ENCODE measurements around the gene PPP1R3G. TPM values are rescaled to one million over a fixed set of nuclear protein-coding genes. Genes with fewer than 3 reads are reported as not detected.
"Not testable (repeated sequence)": the region's sequence is repeated elsewhere in the genome, so short reads cannot be mapped to it uniquely, and the experiment has no call there.

Gene PPP1R3G
- total and polyA plus RNA-seq, 4 donors: 2.2 to 3.3 (median 3.0) TPM

DNA sequence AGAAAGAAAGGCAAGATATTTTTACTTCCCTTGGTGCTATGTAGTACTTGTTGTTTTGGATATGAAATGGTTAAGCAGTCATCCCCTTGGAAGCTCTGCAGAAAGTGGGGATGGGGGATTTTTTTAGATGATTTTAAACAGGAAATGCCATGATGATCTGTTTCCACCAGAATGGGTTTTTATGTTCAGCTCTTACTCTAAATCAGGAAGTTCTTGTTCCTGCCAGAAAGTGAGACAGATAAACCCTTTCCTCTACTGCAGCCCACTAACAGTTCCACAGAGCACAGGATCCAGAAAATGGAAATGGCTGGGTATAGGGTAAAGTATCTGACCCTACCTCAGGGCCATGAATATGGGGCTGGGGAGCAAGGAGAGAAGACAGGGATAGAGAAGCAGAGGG lies 32.1 kb upstream of the PPP1R3G start:
- H3K27me3 ChIP-seq (ENCODE audit: control insufficient read depth, insufficient read depth, low read length): no peaks in the 10 kb centered on the region
- peaks cover 19% of the 10 kb centered on the region for H3K9me3 ChIP-seq (ENCODE audit: control insufficient read depth, insufficient read depth, low read length)
- no peaks in the 10 kb centered on the region for H3K36me3 ChIP-seq (ENCODE audit: control insufficient read depth, insufficient read depth, low read length)
- no peaks in the 10 kb centered on the region for H3K4me1 ChIP-seq (ENCODE audit: control insufficient read depth, insufficient read depth, low read length)
- no peak overlapping the region for H3K4me3 ChIP-seq (ENCODE audit: low read depth, low read length)
- no peak for DNase-seq (ENCODE audit: low read depth in 4 of 6, low spot score in 6 of 6)
- H3K27ac ChIP-seq (ENCODE audit: low read depth, low read length): no peak overlapping the region

DNA sequence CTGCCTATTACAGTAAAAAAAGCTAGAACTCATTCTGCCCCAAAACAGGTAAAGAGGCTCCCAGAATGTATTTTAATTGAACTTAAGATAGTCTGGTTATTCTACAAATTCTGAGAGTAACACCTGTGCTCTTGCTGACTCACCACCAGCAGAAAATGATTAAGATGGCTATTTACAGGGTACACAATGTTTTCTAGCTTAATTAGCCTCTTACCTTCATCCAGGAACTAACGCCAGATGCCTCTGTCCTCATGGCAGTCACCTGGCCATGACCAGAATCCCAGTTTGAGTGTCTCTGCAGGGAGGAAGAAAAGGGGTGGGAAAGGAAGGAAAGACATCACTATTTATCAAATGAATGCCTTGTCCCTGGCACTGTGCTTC lies 31.3 kb upstream of the PPP1R3G start:
- no peak for DNase-seq (ENCODE audit: low read depth in 4 of 6, low spot score in 6 of 6)
- Histone ChIP-seq H3K9me3 (ENCODE audit: control insufficient read depth, insufficient read depth, low read length) (peaks cover 14% of the 10 kb centered on the region), H3K4me3 (ENCODE audit: low read depth, low read length) (no peak overlapping the region), H3K27me3 (ENCODE audit: control insufficient read depth, insufficient read depth, low read length) (no peaks in the 10 kb centered on the region), H3K36me3 (ENCODE audit: control insufficient read depth, insufficient read depth, low read length) (no peaks in the 10 kb centered on the region), H3K4me1 (ENCODE audit: control insufficient read depth, insufficient read depth, low read length) (no peaks in the 10 kb centered on the region), H3K27ac (ENCODE audit: low read depth, low read length) (no peak overlapping the region)
- no CpG with 5 or more reads among the region's 1 CpG for WGBS (ENCODE audit: insufficient coverage)

DNA sequence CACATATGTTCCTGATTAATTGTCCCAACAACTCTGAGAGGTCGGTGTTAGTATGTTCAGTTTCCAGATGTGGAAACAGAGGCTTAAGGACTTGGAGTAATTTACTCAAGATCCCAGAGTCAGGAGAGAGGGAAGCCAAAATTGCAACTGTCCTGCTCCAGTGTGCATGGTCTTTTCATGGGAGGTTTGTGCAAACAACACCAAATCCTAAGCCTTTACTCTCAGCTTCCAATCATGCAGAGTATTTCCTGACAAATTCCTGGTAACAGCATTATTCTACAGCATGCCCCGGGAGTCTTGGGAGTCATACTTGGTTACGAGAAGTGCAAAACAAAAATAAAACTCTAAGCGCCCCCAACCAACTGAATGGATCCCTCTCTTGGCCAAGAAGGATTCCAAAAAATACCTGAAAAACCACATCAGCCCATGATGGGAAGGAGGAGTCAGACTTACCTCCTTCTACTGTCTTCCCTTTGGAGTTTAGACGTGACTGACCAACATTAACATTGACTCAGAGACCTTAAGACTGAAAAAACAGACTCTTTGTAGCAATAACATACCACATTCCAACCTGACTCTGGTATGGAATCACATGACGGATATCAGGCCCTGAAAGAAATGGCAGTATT lies 30.8 kb upstream of the PPP1R3G start:
- Histone ChIP-seq H3K4me1 (ENCODE audit: control insufficient read depth, insufficient read depth, low read length) (no peaks in the 10 kb centered on the region), H3K4me3 (ENCODE audit: low read depth, low read length) (no peak overlapping the region), H3K27me3 (ENCODE audit: control insufficient read depth, insufficient read depth, low read length) (no peaks in the 10 kb centered on the region), H3K9me3 (ENCODE audit: control insufficient read depth, insufficient read depth, low read length) (peaks cover 14% of the 10 kb centered on the region), H3K36me3 (ENCODE audit: control insufficient read depth, insufficient read depth, low read length) (no peaks in the 10 kb centered on the region), H3K27ac (ENCODE audit: low read depth, low read length) (no peak overlapping the region)
- DNase-seq (ENCODE audit: low read depth in 4 of 6, low spot score in 6 of 6): no peak
- 72% methylated on average over 2 of the region's 6 CpGs for WGBS (ENCODE audit: insufficient coverage)

DNA sequence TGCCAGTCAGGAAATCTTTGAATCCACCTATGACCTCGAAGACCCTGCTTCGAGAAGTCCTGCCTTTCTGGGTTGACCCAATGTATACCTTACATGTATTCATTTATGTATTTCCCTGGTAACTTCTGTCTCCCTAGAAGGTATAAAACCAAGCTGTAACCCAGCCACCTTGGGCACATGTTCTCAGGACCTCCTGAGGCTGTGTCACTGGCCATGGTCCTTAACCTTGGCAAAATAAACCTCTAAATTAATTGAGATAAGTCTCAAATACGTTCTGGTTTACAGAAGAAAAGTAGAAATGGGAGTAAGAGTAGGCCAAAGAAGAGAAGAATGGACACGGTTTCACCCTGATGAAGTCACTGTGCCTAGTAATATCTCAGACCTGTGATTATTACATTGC lies 30.0 kb upstream of the PPP1R3G start:
- H3K27me3 ChIP-seq (ENCODE audit: control insufficient read depth, insufficient read depth, low read length): no peaks in the 10 kb centered on the region
- H3K4me1 ChIP-seq (ENCODE audit: control insufficient read depth, insufficient read depth, low read length): no peaks in the 10 kb centered on the region
- H3K27ac ChIP-seq (ENCODE audit: low read depth, low read length): no peak overlapping the region
- H3K9me3 ChIP-seq (ENCODE audit: control insufficient read depth, insufficient read depth, low read length): peaks cover 14% of the 10 kb centered on the region
- no peak overlapping the region for H3K4me3 ChIP-seq (ENCODE audit: low read depth, low read length)
- H3K36me3 ChIP-seq (ENCODE audit: control insufficient read depth, insufficient read depth, low read length): no peaks in the 10 kb centered on the region
- WGBS (ENCODE audit: insufficient coverage): 93% methylated on average over 2 of the region's 4 CpGs
- no peak for DNase-seq (ENCODE audit: low read depth in 4 of 6, low spot score in 6 of 6)

DNA sequence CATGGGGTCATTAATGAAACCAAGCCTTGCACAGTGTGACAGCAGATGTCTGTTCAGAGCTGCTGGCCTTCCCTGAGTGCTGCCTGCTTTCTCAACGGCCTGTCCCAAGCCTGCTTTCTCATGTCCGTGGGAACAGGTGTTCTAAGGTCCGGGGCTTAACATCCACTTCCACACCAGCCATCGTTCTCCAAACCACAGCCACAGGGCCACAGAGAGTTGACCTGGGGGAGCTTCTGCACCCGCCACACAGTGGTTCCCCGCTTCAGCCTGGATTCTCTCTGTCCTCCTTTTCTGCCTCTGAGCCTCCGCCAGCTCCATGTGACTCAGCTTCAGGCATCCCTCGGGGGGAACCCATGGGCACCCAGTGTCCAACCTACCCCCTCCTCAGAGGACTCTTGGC lies 26.9 kb upstream of the PPP1R3G start:
- H3K4me3 ChIP-seq (ENCODE audit: low read depth, low read length): no peak overlapping the region
- 81% methylated on average over 8 of the region's 8 CpGs for WGBS (ENCODE audit: insufficient coverage)
- H3K27ac ChIP-seq (ENCODE audit: low read depth, low read length): no peak overlapping the region
- DNase-seq (ENCODE audit: low read depth in 4 of 6, low spot score in 6 of 6): no peak
- no peaks in the 10 kb centered on the region for H3K4me1 ChIP-seq (ENCODE audit: control insufficient read depth, insufficient read depth, low read length)
- no peaks in the 10 kb centered on the region for H3K27me3 ChIP-seq (ENCODE audit: control insufficient read depth, insufficient read depth, low read length)
- no peaks in the 10 kb centered on the region for H3K9me3 ChIP-seq (ENCODE audit: control insufficient read depth, insufficient read depth, low read length)
- H3K36me3 ChIP-seq (ENCODE audit: control insufficient read depth, insufficient read depth, low read length): no peaks in the 10 kb centered on the region

DNA sequence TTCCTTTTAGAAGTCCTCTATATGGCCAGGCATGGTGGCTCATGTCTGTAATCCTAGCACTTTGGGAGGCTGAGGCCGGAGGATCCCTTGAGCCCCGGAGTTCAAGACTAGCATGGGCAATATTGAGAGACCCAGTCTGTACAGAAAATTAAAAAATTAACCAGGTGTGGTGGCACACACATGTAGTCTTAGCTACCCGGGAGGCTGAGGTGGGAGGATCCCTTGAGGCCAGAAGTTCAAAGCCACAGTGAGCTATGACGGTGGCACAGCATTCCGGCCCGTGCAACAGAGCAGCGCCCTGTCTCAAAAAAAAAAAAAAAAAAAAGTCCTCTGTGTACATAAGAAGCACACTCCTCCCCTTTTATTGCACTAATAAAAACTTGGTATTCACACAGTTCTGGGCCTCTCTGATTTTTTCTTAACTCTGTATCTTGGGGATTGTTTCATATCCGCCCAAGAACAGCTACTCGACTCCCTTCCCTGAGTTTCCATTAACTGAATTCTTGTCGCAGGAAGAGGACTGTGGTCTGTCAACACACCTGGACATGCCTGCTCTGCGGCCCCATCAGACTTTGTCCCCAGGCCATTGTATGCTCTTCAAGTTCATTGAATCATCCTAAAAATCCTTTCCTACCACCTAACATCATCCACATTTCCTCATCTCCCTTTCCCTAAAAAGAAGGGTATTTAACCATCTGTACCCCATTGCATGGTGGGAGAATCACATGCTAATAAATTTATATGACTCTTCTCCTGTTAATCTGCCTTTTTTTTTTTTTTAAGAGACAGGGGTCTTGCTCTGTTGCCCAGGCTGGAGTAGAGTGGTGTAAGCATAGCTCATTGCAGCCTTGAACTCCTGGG lies 25.9 kb upstream of the PPP1R3G start:
- Histone ChIP-seq H3K36me3 (ENCODE audit: control insufficient read depth, insufficient read depth, low read length) (no peaks in the 10 kb centered on the region), H3K9me3 (ENCODE audit: control insufficient read depth, insufficient read depth, low read length) (no peaks in the 10 kb centered on the region), H3K4me3 (ENCODE audit: low read depth, low read length) (no peak overlapping the region), H3K27me3 (ENCODE audit: control insufficient read depth, insufficient read depth, low read length) (no peaks in the 10 kb centered on the region), H3K27ac (ENCODE audit: low read depth, low read length) (no peak overlapping the region), H3K4me1 (ENCODE audit: control insufficient read depth, insufficient read depth, low read length) (no peaks in the 10 kb centered on the region)
- WGBS (ENCODE audit: insufficient coverage): 97% methylated on average over 6 of the region's 11 CpGs
- no peak for DNase-seq (ENCODE audit: low read depth in 4 of 6, low spot score in 6 of 6)

DNA sequence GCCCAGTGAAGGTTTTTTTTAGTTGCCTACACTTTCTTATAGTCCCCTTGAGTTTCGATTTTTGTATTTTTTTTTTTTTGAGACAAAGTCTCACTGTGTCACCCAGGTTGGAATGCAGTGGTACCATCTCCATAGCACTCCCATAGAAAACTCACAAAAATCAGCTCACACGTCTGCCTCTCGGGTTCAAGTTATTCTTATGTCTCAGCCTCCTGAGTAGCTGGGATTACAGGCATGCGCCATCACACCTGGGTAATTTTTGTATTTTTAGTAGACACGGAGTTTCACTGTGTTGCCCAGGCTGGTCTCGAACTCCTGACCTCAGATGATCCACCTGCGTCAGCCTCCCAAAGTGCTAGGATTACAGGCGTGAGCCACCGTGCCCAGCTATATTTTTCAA lies 24.7 kb upstream of the PPP1R3G start:
- not testable (repeated sequence) for H3K9me3 ChIP-seq (ENCODE audit: control insufficient read depth, insufficient read depth, low read length); H3K27ac ChIP-seq (ENCODE audit: low read depth, low read length); H3K4me1 ChIP-seq (ENCODE audit: control insufficient read depth, insufficient read depth, low read length); H3K4me3 ChIP-seq (ENCODE audit: low read depth, low read length); H3K27me3 ChIP-seq (ENCODE audit: control insufficient read depth, insufficient read depth, low read length); DNase-seq (ENCODE audit: low read depth in 4 of 6, low spot score in 6 of 6); H3K36me3 ChIP-seq (ENCODE audit: control insufficient read depth, insufficient read depth, low read length)
- 97% methylated on average over 4 of the region's 9 CpGs for WGBS (ENCODE audit: insufficient coverage)

DNA sequence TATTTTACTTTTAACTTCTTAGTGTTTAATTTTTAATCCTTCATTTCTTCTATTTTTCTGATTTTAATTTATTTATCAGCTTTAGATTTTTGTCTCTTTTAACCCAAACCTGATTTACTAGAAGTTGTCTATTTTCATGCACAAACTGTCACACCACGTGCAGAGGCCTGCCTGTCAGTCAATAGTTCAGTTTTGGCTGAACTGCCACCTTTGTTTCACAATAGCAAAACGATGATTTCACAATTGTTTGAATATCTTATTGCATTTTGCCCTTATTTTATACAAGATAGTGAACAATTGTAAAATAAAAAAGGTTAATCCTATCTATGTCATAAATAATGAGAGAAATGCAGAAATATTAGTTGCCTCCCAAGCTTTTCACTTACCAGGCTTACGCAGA lies 24.0 kb upstream of the PPP1R3G start:
- H3K4me1 ChIP-seq (ENCODE audit: control insufficient read depth, insufficient read depth, low read length): no peaks in the 10 kb centered on the region
- WGBS (ENCODE audit: insufficient coverage): 80% methylated on average over 1 of the region's 3 CpGs
- H3K27me3 ChIP-seq (ENCODE audit: control insufficient read depth, insufficient read depth, low read length): no peaks in the 10 kb centered on the region
- no peaks in the 10 kb centered on the region for H3K9me3 ChIP-seq (ENCODE audit: control insufficient read depth, insufficient read depth, low read length)
- DNase-seq (ENCODE audit: low read depth in 4 of 6, low spot score in 6 of 6): no peak
- H3K27ac ChIP-seq (ENCODE audit: low read depth, low read length): no peak overlapping the region
- no peak overlapping the region for H3K4me3 ChIP-seq (ENCODE audit: low read depth, low read length)
- H3K36me3 ChIP-seq (ENCODE audit: control insufficient read depth, insufficient read depth, low read length): no peaks in the 10 kb centered on the region

DNA sequence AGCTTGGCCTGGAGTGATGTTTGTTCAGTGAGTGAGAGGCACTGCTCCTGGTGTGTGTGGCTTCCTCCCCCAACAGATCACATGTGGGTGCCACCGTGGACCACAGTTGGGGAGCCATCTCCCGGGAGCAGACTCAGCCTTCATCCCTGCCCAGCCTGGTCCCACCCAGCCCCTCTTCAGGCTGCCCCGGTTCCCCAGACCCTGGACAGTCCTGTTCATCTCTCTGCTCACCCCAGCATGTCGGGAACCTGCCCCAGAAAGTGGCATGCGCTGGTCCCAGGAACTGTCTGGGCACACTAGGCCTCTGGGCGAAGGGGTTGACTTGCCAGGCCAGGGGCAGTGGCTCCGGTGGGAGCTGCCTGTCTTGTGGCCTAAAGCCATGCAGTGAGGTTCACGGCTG lies 21.5 kb upstream of the PPP1R3G start:
- Histone ChIP-seq H3K27me3 (ENCODE audit: control insufficient read depth, insufficient read depth, low read length) (no peaks in the 10 kb centered on the region), H3K27ac (ENCODE audit: low read depth, low read length) (no peak overlapping the region), H3K9me3 (ENCODE audit: control insufficient read depth, insufficient read depth, low read length) (no peaks in the 10 kb centered on the region), H3K4me3 (ENCODE audit: low read depth, low read length) (no peak overlapping the region), H3K36me3 (ENCODE audit: control insufficient read depth, insufficient read depth, low read length) (no peaks in the 10 kb centered on the region), H3K4me1 (ENCODE audit: control insufficient read depth, insufficient read depth, low read length) (no peaks in the 10 kb centered on the region)
- no peak for DNase-seq (ENCODE audit: low read depth in 4 of 6, low spot score in 6 of 6)
- WGBS (ENCODE audit: insufficient coverage): 87% methylated on average over 8 of the region's 8 CpGs

DNA sequence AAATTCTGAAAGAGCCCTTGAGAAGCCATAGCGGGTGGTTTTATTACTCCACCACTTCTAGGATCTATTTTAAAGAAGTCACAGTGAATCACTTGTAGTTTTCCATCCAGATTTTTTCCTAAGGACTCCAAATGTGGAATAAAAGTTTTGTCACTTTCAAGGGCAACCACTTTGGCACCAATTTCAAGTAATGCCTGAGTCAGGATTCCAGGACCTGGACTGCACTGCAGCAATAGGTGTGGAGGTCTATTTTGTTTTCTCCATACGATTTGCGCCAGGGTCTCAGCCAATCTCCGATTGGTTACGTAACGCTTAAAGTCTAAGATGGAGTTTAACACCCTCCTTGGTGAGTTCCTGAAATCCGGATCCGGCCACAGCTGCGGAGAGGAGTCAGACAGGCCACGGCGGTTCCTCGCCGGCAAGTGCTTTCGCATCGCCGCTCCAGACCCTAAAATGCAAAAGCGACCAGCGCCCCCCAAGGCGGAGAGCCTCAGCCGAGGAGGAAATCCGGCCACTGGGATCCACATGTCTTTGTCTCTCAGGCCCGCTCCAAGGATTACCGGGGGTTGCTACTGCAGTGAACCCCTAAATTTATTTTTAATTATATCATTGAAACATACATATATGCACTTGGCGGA lies 18.6 kb upstream of the PPP1R3G start:
- Histone ChIP-seq H3K9me3 (ENCODE audit: control insufficient read depth, insufficient read depth, low read length) (no peaks in the 10 kb centered on the region), H3K4me1 (ENCODE audit: control insufficient read depth, insufficient read depth, low read length) (no peaks in the 10 kb centered on the region), H3K4me3 (ENCODE audit: low read depth, low read length) (no peak overlapping the region), H3K27me3 (ENCODE audit: control insufficient read depth, insufficient read depth, low read length) (no peaks in the 10 kb centered on the region), H3K36me3 (ENCODE audit: control insufficient read depth, insufficient read depth, low read length) (no peaks in the 10 kb centered on the region), H3K27ac (ENCODE audit: low read depth, low read length) (no peak overlapping the region)
- DNase-seq (ENCODE audit: low read depth in 4 of 6, low spot score in 6 of 6): no peak
- WGBS (ENCODE audit: insufficient coverage): 98% methylated on average over 19 of the region's 24 CpGs
